GM12878 (cell line): ENCODE data around the gene MED19.

ENCODE experiments used
- IKZF1 ChIP-seq: fragments of 450-650 bp; conservative IDR thresholded peaks from 2 replicates; pipeline ENCODE4 v1.6.1; 2017; ENCODE audit warnings: antibody characterized with exemption, mild to moderate bottlenecking
- ZNF217 ChIP-seq: fragments of 450-650 bp; IDR thresholded peaks from 2 replicates; pipeline ENCODE4 v1.6.1; 2017; ENCODE audit warnings: antibody characterized with exemption, mild to moderate bottlenecking
- ZNF384 ChIP-seq: IDR thresholded peaks from 2 replicates; pipeline ENCODE4 v1.6.1; 2012; ENCODE audit warnings: low read depth, mild to moderate bottlenecking, low read length, improper control_type of control experiment, borderline replicate concordance
- TF ChIP-seq, protein P1 (sequence below): IDR thresholded peaks from 2 replicates; pipeline ENCODE4 v1.6.1; 2012; ENCODE audit warnings: improper control_type of control experiment, low read depth, low read length; ENCODE audit not compliant: insufficient replicate concordance

DNA sequence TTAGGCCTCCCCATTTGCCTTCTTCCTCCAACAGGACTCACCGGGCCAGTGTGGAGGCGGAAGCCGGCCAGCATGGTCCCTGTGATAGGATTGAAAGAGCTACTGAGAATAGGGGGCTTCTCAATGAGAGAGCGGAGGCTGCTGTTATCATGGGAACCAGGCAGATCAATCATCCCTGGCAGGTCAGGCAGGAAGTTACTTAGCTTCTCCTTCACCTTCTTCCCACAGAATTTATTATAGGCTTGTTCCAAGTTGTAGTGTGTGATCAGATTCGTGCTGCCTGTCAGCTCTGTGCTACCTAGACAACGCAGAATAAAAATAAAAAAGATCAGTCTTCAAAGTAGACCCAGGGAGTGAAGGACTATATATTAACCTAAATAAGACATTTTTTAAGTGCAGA is 7.1 kb downstream of the MED19 start:
- TF ChIP-seq IKZF1 (no peak), ZNF384 (no peak), ZNF217 (no peak)
- TF ChIP-seq, protein P1, sequence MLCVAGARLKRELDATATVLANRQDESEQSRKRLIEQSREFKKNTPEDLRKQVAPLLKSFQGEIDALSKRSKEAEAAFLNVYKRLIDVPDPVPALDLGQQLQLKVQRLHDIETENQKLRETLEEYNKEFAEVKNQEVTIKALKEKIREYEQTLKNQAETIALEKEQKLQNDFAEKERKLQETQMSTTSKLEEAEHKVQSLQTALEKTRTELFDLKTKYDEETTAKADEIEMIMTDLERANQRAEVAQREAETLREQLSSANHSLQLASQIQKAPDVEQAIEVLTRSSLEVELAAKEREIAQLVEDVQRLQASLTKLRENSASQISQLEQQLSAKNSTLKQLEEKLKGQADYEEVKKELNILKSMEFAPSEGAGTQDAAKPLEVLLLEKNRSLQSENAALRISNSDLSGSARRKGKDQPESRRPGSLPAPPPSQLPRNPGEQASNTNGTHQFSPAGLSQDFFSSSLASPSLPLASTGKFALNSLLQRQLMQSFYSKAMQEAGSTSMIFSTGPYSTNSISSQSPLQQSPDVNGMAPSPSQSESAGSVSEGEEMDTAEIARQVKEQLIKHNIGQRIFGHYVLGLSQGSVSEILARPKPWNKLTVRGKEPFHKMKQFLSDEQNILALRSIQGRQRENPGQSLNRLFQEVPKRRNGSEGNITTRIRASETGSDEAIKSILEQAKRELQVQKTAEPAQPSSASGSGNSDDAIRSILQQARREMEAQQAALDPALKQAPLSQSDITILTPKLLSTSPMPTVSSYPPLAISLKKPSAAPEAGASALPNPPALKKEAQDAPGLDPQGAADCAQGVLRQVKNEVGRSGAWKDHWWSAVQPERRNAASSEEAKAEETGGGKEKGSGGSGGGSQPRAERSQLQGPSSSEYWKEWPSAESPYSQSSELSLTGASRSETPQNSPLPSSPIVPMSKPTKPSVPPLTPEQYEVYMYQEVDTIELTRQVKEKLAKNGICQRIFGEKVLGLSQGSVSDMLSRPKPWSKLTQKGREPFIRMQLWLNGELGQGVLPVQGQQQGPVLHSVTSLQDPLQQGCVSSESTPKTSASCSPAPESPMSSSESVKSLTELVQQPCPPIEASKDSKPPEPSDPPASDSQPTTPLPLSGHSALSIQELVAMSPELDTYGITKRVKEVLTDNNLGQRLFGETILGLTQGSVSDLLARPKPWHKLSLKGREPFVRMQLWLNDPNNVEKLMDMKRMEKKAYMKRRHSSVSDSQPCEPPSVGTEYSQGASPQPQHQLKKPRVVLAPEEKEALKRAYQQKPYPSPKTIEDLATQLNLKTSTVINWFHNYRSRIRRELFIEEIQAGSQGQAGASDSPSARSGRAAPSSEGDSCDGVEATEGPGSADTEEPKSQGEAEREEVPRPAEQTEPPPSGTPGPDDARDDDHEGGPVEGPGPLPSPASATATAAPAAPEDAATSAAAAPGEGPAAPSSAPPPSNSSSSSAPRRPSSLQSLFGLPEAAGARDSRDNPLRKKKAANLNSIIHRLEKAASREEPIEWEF, result no peak
